Naive thymus-derived CD4-positive, alpha-beta T cell (primary cell): Measurements from ENCODE around the gene C2CD4C. TPM values are rescaled to one million over a fixed set of nuclear protein-coding genes. Genes with fewer than 3 reads are reported as not detected.

Experiments used
- ATAC-seq: fragments of 150-1000 bp; cut with Tn5 transposase; 2 replicates; pipeline ENCODE4 v1.10.0; 2021; ENCODE audit warnings: mild to moderate bottlenecking, moderate library complexity
- CTCF ChIA-PET: fragments of 350-600 bp; sonication (Branson Sonifier 250); formaldehyde crosslinking; loops from one replicate; lab custom pipeline; 2021; ENCODE audit warnings: antibody characterized with exemption; lab: Charles Lee
- POLR2A ChIA-PET: fragments of 350-600 bp; sonication (Branson Sonifier 250); formaldehyde crosslinking; loops from one replicate; lab custom pipeline; 2021; ENCODE audit warnings: antibody characterized with exemption, inconsistent platforms; lab: Charles Lee
- DNase-seq, 9 donors: peaks; one replicate each; pipeline versions ENCODE4 v3.0.0 to v3.0.0-alpha.2; 2020 to 2022; ENCODE audit warnings: mixed read lengths in 1 of 9
- H3K27ac ChIP-seq: one replicate; pipeline ENCODE4 v1.7.0; 2013; ENCODE audit warnings: mild to moderate bottlenecking, low read depth, low read length, moderate library complexity
- H3K27me3 ChIP-seq, 2 donors: one replicate each; pipeline ENCODE4 v1.7.0; 2013; ENCODE audit warnings: low read length in 2 of 2, mild to moderate bottlenecking in 2 of 2, moderate library complexity in 2 of 2; ENCODE audit not compliant: control insufficient read depth in 2 of 2, insufficient read depth in 2 of 2
- H3K36me3 ChIP-seq, 3 experiments: 1 replicate in 2 of 3; 2 replicates in 1 of 3; pipeline ENCODE4 v1.7.0; 2013; ENCODE audit warnings: low read length in 3 of 3, mild to moderate bottlenecking in 3 of 3, moderate library complexity in 1 of 3; ENCODE audit not compliant: insufficient read depth in 3 of 3, control insufficient read depth in 2 of 3
- H3K4me1 ChIP-seq, 2 donors: one replicate each; pipeline ENCODE4 v1.7.0; 2013; ENCODE audit warnings: low read length in 2 of 2, mild to moderate bottlenecking in 2 of 2, moderate library complexity in 1 of 2; ENCODE audit not compliant: control insufficient read depth in 2 of 2, insufficient read depth in 2 of 2
- H3K4me3 ChIP-seq: 2 replicates; pipeline ENCODE4 v1.7.0; 2013; ENCODE audit warnings: mild to moderate bottlenecking, low read length
- H3K9me3 ChIP-seq, 3 experiments: 1 replicate in 2 of 3; 2 replicates in 1 of 3; pipeline ENCODE4 v1.7.0; 2013; ENCODE audit warnings: low read length in 3 of 3; ENCODE audit not compliant: control insufficient read depth in 2 of 3
- H3K27ac Mint-ChIP-seq, 9 donors: one replicate each; pipeline ENCODE4 v1.8.0; 2020 to 2022; ENCODE audit warnings: mixed read lengths in 9 of 9, mild to moderate bottlenecking in 8 of 9, moderate library complexity in 5 of 9, inconsistent platforms in 2 of 9
- H3K27me3 Mint-ChIP-seq, 5 donors: one replicate each; pipeline ENCODE4 v1.8.0; 2021 to 2022; ENCODE audit warnings: mixed read lengths in 5 of 5, mild to moderate bottlenecking in 1 of 5
- H3K36me3 Mint-ChIP-seq, 5 donors: one replicate each; pipeline ENCODE4 v1.8.0; 2020 to 2022; ENCODE audit warnings: mixed read lengths in 5 of 5, mild to moderate bottlenecking in 3 of 5, inconsistent platforms in 1 of 5
- H3K4me1 Mint-ChIP-seq, 7 donors: one replicate each; pipeline ENCODE4 v1.8.0; 2020 to 2022; ENCODE audit warnings: mixed read lengths in 7 of 7, mild to moderate bottlenecking in 3 of 7, inconsistent platforms in 1 of 7
- H3K4me3 Mint-ChIP-seq, 10 donors: one replicate each; pipeline ENCODE4 v1.8.0; 2020 to 2022; ENCODE audit warnings: mild to moderate bottlenecking in 10 of 10, mixed read lengths in 10 of 10, moderate library complexity in 6 of 10, inconsistent platforms in 2 of 10
- H3K9me3 Mint-ChIP-seq, 11 donors: one replicate each; pipeline ENCODE4 v1.8.0; 2020 to 2022; ENCODE audit warnings: mixed read lengths in 11 of 11, mild to moderate bottlenecking in 4 of 11, inconsistent platforms in 1 of 11, moderate library complexity in 1 of 11
- intact Hi-C, 2 donors: fragments of 100-400 bp; cut with micrococcal nuclease; formaldehyde crosslinking; loops; one replicate each; pipeline ENCODE4 v1.15.1; 2023
- polyA plus RNA-seq, 2 donors: library from polyadenylated mRNA; unstranded; fragments of 300-500 nt; fragmentation: Illumina TruSeq; gene quantifications; one replicate each; pipeline ENCODE4 v1.2.3, GENCODE V29; 2021
- total RNA-seq, 6 experiments: library from RNA in 5 of 6; stranded (reverse) in 5 of 6; gene quantifications; 1 replicate in 5 of 6; 2 replicates in 1 of 6; pipeline ENCODE4 v1.2.3 and lab custom pipeline; 2021 to 2026

Gene C2CD4C
- total and polyA plus RNA-seq, 7 experiments from 2014 or later = not detected

GRCh38 chr19:439167-439900 is 30.4 kb upstream of the C2CD4C start:
- H3K27me3 Mint-ChIP-seq = peaks cover 0 to 30% (median 23%) of the 10 kb centered on the region in 5 donors
- ATAC-seq = no peak
- Histone ChIP-seq H3K4me1 (no peaks in the 10 kb centered on the region), H3K4me3 (no peak overlapping the region), H3K27ac (no peak overlapping the region), H3K36me3 (no peaks in the 10 kb centered on the region), H3K9me3 (no peaks in the 10 kb centered on the region), H3K27me3 (no peaks in the 10 kb centered on the region)
- no peak for DNase-seq
- no peak overlapping the region for H3K4me3 Mint-ChIP-seq
- ChIA-PET CTCF (no interaction called here), POLR2A (no interaction called here)
- H3K9me3 Mint-ChIP-seq = peaks cover 0 to 16% (median 0%) of the 10 kb centered on the region in 11 donors
- intact Hi-C loops = no loop called here
- no peak overlapping the region for H3K27ac Mint-ChIP-seq
- peaks cover 0 to 2% (median 0%) of the 10 kb centered on the region in 7 donors for H3K4me1 Mint-ChIP-seq
- H3K36me3 Mint-ChIP-seq = peaks cover 0 to 5% (median 0%) of the 10 kb centered on the region in 5 donors

GRCh38 chr19:438416-438958 is 29.5 kb upstream of the C2CD4C start:
- no peak overlapping the region for H3K27ac Mint-ChIP-seq
- Histone ChIP-seq H3K4me3 (no peak overlapping the region), H3K27ac (no peak overlapping the region), H3K36me3 (no peaks in the 10 kb centered on the region), H3K27me3 (no peaks in the 10 kb centered on the region), H3K4me1 (no peaks in the 10 kb centered on the region), H3K9me3 (no peaks in the 10 kb centered on the region)
- H3K4me1 Mint-ChIP-seq = peaks cover 0 to 2% (median 0%) of the 10 kb centered on the region in 7 donors
- ATAC-seq (no peak), DNase-seq (no peak)
- ChIA-PET CTCF (no interaction called here), POLR2A (no interaction called here)
- H3K36me3 Mint-ChIP-seq = peaks cover 0 to 5% (median 0%) of the 10 kb centered on the region in 5 donors
- no peak overlapping the region for H3K4me3 Mint-ChIP-seq
- H3K9me3 Mint-ChIP-seq = peaks cover 0 to 10% (median 0%) of the 10 kb centered on the region in 11 donors
- intact Hi-C loops = no loop called here
- H3K27me3 Mint-ChIP-seq = peaks cover 0 to 30% (median 23%) of the 10 kb centered on the region in 5 donors

GRCh38 chr19:437041-437440 is 28.1 kb upstream of the C2CD4C start:
- no peak overlapping the region for H3K4me3 Mint-ChIP-seq
- POLR2A ChIA-PET = no interaction called here
- CTCF ChIA-PET = no interaction called here
- peaks cover 0 to 5% (median 0%) of the 10 kb centered on the region in 5 donors for H3K36me3 Mint-ChIP-seq
- no peak overlapping the region for H3K4me3 ChIP-seq
- H3K36me3 ChIP-seq = no peaks in the 10 kb centered on the region
- peaks cover 0 to 2% (median 0%) of the 10 kb centered on the region in 7 donors for H3K4me1 Mint-ChIP-seq
- intact Hi-C loops = no loop called here
- no peak for ATAC-seq
- H3K9me3 Mint-ChIP-seq = peaks cover 0 to 4% (median 0%) of the 10 kb centered on the region in 11 donors
- H3K4me1 ChIP-seq = no peaks in the 10 kb centered on the region
- H3K27me3 ChIP-seq = no peaks in the 10 kb centered on the region
- H3K27ac Mint-ChIP-seq = peak overlapping the region in 1 of 9 donors; percentile 16
- H3K27me3 Mint-ChIP-seq = peaks cover 0 to 28% (median 22%) of the 10 kb centered on the region in 5 donors
- DNase-seq = no peak
- H3K9me3 ChIP-seq = no peaks in the 10 kb centered on the region
- no peak overlapping the region for H3K27ac ChIP-seq

- Histone ChIP-seq H3K4me3 (no peak overlapping the region), H3K27ac (no peak overlapping the region), H3K36me3 (no peaks in the 10 kb centered on the region), H3K27me3 (no peaks in the 10 kb centered on the region), H3K4me1 (no peaks in the 10 kb centered on the region), H3K9me3 (no peaks in the 10 kb centered on the region)
- DNase-seq (no peak), ATAC-seq (no peak)
- H3K27me3 Mint-ChIP-seq = peaks cover 0 to 22% (median 16%) of the 10 kb centered on the region in 5 donors
- peaks cover 0 to 2% (median 0%) of the 10 kb centered on the region in 5 donors for H3K36me3 Mint-ChIP-seq
- intact Hi-C loops = no loop called here
- ChIA-PET CTCF (no interaction called here), POLR2A (no interaction called here)
- H3K27ac Mint-ChIP-seq = no peak overlapping the region
- H3K9me3 Mint-ChIP-seq = no peaks in the 10 kb centered on the region
- H3K4me3 Mint-ChIP-seq = no peak overlapping the region
- peaks cover 0 to 2% (median 0%) of the 10 kb centered on the region in 7 donors for H3K4me1 Mint-ChIP-seq
These were observed 27.5 kb upstream of the C2CD4C start for GRCh38 chr19:436413-436950.

GRCh38 chr19:435707-436412 is 26.9 kb upstream of the C2CD4C start:
- H3K4me3 ChIP-seq = no peak overlapping the region
- H3K9me3 ChIP-seq = no peaks in the 10 kb centered on the region
- H3K36me3 ChIP-seq = no peaks in the 10 kb centered on the region
- H3K27ac ChIP-seq = no peak overlapping the region
- DNase-seq (no peak), ATAC-seq (no peak)
- intact Hi-C loops = no loop called here
- peaks cover 0 to 4% (median 0%) of the 10 kb centered on the region in 11 donors for H3K9me3 Mint-ChIP-seq
- H3K27ac Mint-ChIP-seq = no peak overlapping the region
- no peaks in the 10 kb centered on the region for H3K27me3 ChIP-seq
- peaks cover 0 to 16% (median 10%) of the 10 kb centered on the region in 5 donors for H3K27me3 Mint-ChIP-seq
- H3K4me1 Mint-ChIP-seq = peaks cover 0 to 2% (median 0%) of the 10 kb centered on the region in 7 donors
- no peaks in the 10 kb centered on the region for H3K36me3 Mint-ChIP-seq
- ChIA-PET CTCF (no interaction called here), POLR2A (no interaction called here)
- H3K4me3 Mint-ChIP-seq = no peak overlapping the region
- no peaks in the 10 kb centered on the region for H3K4me1 ChIP-seq

- Histone ChIP-seq H3K27ac (no peak overlapping the region), H3K9me3 (no peaks in the 10 kb centered on the region), H3K27me3 (no peaks in the 10 kb centered on the region), H3K4me3 (no peak overlapping the region), H3K36me3 (no peaks in the 10 kb centered on the region), H3K4me1 (no peaks in the 10 kb centered on the region)
- ATAC-seq (no peak), DNase-seq (no peak)
- Mint-ChIP-seq H3K27ac (no peak overlapping the region), H3K9me3 (peaks cover 0 to 7% (median 0%) of the 10 kb centered on the region in 11 donors), H3K4me3 (no peak overlapping the region), H3K36me3 (no peaks in the 10 kb centered on the region), H3K4me1 (peaks cover 0 to 2% (median 0%) of the 10 kb centered on the region in 7 donors), H3K27me3 (peaks cover 0 to 14% (median 10%) of the 10 kb centered on the region in 5 donors)
- ChIA-PET CTCF (no interaction called here), POLR2A (no interaction called here)
- intact Hi-C loops = no loop called here
These were observed 26.2 kb upstream of the C2CD4C start for GRCh38 chr19:435056-435706.
